Measurements from ENCODE around the gene PLPPR2.
"Not testable (repeated sequence)": the region's sequence is repeated elsewhere in the genome, so short reads cannot be mapped to it uniquely, and the experiment has no call there.

Gene PLPPR2

DNA sequence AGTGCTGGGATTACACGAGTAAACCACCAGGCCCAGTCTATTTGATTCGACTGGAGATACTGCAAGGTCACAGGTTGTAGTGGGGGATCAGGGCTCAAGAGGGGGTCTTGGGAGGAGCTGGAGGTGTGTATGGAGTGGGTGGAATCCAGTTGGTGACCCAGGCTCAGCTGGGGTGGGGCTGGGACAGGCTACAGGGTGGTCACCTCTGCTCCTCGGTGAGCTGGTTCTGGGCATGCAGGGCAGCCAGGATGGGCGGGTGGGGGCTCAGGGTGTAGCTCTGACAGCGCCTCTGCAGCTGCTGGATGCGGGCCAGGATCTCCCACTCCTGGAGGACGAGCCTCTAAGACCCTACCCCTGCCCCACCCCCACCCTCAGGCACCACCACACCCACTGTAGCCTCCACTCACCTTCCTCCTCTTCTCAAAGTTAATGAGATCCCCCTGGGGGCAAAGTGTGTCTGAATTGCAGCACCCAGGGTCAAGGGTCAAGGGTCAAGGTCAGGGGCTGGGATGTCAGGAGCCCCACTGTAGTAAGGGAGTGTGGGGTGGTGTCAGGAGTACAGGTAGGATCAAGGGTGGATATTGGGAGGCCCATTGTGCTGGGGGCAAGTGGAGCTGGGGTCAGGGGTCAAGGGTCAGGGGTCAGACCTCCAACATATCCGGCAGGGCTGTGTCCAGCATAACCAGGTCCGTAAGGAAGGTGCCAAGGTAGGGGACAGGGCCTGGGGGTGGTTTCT is 46.7 kb downstream of the PLPPR2 start:
- DNase-seq = no peak

DNA sequence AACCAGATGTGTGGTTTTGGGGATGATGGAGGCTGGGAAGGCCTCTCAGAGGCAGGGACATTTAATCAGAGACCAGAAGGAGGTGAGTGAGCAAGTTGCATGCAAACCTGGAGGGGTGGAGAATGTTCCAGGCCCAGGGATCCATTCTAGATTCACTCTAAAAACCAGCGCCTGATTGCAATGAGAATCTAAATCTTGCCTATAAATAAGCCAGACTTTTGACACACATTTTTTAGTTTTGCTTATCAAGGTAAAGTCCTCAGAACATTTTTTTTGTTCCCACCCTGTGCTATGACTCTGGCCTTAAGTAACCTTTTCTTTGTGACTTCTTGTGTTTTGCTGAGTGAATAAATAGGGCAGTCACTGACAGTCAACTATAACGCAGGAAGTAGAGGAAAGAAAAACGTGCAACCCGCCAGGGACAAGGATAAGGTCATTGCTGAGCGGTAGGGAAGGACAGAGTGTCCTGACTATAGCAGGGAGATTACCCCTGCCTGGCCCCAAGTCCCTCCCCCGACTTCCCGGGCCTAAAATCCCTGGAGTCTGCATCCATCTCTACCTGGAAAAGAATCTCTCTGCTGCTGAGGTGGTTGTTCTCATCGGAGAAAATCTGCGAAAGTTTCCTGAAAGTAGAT is 49.5 kb downstream of the PLPPR2 start:
- DNase-seq = no peak

DNA sequence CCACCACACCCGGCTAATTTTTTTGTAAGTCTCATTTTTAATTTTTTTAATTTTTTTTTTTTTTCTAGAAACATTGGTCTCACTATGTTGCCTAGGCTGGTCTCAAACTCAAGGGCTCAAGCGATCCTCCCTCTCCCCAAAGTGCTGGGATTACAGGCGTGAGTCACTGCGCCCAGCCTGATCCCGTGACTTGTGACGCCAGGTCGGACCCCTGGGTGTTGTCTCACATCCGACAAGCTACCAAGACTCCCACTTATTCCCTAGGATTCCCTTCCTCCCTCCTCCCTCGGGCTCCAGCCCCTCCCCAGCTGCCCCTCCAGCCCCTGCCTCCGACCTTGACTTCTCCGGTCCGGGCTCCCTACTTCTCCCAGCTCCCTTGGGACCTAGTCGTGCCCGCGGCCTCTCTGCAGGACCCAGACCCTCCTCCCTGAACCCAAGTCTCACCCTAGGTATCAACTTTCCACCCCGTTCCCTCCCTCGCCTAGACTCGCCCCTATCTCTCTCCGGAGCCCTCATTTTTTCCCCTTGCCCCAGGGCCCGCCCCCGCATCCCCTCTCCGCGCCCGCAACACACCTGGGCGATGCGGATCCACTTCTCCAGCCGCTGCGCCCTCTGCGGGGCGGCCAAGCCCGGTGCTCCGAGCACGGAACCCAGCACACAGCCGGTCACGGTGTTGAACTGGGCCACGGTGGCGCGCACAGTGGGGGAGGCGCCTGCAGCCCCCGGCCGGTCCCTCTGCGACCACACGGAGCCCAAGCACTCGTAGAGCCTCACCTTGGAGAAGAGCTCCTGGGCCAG is 50.8 kb downstream of the PLPPR2 start:
- peak in 1 of 5 experiments; percentile 18 for DNase-seq

DNA sequence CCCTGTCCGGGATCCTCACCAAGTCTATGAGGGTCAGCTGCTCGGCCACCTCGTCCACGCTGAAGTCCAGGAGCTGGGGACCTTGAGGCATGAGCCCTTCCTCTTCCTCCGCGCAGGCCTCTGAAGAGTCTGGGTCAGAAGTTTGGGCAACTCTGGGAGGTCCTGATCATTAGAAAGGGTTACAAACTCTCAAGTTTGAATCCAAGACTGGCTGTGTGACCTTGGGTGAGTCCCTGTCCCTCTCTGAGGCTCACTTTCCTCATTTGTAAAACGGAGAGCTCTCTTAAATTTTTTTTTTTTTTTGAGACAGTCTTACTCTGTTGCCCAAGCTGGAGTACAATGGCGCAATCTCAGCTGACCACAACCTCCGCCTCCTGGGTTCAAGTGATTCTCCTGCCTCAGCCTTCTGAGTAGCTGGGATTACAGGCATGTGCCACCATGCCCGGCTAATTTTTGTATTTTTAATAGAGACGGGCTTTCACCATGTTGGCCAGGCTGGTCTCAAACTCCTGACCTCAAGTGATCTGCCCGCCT is 51.5 kb downstream of the PLPPR2 start:
- DNase-seq = not testable (repeated sequence)

DNA sequence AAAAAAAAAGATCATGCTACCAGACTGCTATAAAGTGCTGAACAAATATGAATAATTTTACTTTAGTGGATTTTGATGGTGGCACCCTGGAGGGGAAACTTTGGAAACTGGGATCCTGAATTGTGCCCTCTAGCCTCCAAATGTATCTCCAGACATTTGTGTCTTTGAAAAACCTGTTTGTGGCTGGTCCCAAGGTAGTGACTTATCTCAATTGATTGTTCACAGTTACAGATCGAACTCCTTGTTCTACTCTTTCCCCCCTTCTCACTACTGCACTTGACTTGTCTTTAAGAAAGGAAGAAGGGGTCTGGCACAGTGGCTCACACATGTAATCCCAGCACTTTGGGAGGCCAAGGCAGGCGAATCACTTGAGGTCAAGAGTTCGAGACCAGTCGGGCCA is 53.4 kb downstream of the PLPPR2 start:
- DNase-seq = no peak

DNA sequence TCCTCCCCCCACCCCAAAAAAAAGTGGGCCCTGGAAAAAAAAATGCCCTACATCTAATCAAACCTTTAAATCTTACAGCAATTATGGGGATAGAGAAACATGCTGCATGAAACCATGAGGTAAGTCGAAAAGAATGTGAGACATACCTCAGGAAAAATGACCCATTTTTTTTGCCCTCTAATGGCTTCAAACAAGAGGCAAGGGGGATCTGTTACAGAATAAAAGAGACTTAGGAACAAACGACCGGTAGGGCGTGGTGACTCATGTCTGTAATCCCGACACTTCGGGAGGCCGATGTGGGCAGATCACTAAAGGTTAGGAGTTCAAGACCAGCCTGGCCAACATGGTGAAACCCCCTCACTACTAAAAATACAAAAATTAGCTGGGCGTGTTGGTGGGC is 55.5 kb downstream of the PLPPR2 start:
- DNase-seq = no peak

DNA sequence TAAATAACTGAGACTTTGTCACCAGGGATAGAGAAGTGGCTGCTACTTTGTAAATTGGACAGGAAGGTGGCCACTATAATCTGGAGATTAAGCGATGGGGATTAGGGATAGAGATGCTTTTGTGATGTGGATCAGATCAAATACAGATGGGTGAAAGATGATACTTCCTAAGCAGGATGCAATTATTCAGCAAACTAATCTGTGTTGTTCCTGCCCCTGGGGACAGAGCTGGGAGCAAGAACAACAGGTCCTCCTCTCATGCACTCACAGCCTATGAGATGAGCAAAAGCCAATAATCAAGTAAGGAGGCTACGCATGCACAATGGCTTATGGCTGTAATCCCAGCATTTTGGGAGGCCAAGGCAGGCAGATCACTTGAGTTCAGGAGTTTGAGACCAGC is 59.3 kb downstream of the PLPPR2 start:
- no peak for DNase-seq
